NCI-H226 (cell line): ENCODE results near the gene ZDHHC24.
"Not testable (repeated sequence)": the region's sequence is repeated elsewhere in the genome, so short reads cannot be mapped to it uniquely, and the experiment has no call there.

Source experiments
- DNase-seq: peaks from one replicate; pipeline ENCODE4 v3.0.0-alpha.2; 2015

ZDHHC24 gene

GRCh38 chr11:66564984-66565383 is 19.1 kb upstream of the ZDHHC24 start:
- no peak for DNase-seq

GRCh38 chr11:66564538-66564937 is 18.7 kb upstream of the ZDHHC24 start:
- DNase-seq: no peak

- no peak for DNase-seq
These were observed 18.0 kb upstream of the ZDHHC24 start for GRCh38 chr11:66563832-66564231.

- no peak for DNase-seq
These were observed 17.2 kb upstream of the ZDHHC24 start for GRCh38 chr11:66562907-66563583.

- DNase-seq: no peak
These were observed 16.4 kb upstream of the ZDHHC24 start for GRCh38 chr11:66562275-66562674.

- no peak for DNase-seq
These were observed 16.1 kb upstream of the ZDHHC24 start for GRCh38 chr11:66561975-66562248.

GRCh38 chr11:66561178-66561974 is 15.5 kb upstream of the ZDHHC24 start:
- no peak for DNase-seq

- no peak for DNase-seq
These were observed 14.2 kb upstream of the ZDHHC24 start for GRCh38 chr11:66559866-66560676.

- no peak for DNase-seq
These were observed 13.5 kb upstream of the ZDHHC24 start for GRCh38 chr11:66559142-66559865.

- DNase-seq: no peak
These were observed 12.0 kb upstream of the ZDHHC24 start for GRCh38 chr11:66557733-66558326.

- DNase-seq: no peak
These were observed 10.2 kb upstream of the ZDHHC24 start for GRCh38 chr11:66556086-66556485.

- DNase-seq: no peak
These were observed 9.6 kb upstream of the ZDHHC24 start for GRCh38 chr11:66555416-66555815.

- DNase-seq: no peak
These were observed 8.8 kb upstream of the ZDHHC24 start for GRCh38 chr11:66554602-66555001.

GRCh38 chr11:66550887-66551286 is 5.0 kb upstream of the ZDHHC24 start:
- DNase-seq: no peak

- no peak for DNase-seq
These were observed 3.8 kb upstream of the ZDHHC24 start for GRCh38 chr11:66549696-66550095.

- no peak for DNase-seq
These were observed 3.2 kb upstream of the ZDHHC24 start for GRCh38 chr11:66548774-66549630.

- DNase-seq: no peak
These were observed 2.2 kb upstream of the ZDHHC24 start for GRCh38 chr11:66548041-66548440.

- no peak for DNase-seq
These were observed 1.8 kb upstream of the ZDHHC24 start for GRCh38 chr11:66547662-66548009.

- no peak for DNase-seq
These were observed 1.3 kb upstream of the ZDHHC24 start for GRCh38 chr11:66546966-66547661.

GRCh38 chr11:66546368-66546965 is 619 bp upstream of the ZDHHC24 start, which contains the start of gene ACTN3:
ACTN3 (plus strand) TSS chr11:66546903; CDS start chr11:66546938, 35 bp downstream.
- DNase-seq: no peak

GRCh38 chr11:66544952-66545351 is 896 bp downstream of the ZDHHC24 start:
- not testable (repeated sequence) for DNase-seq
